Gastrocnemius medialis (tissue), 4 donors: ENCODE data around the gene UBAP1L.

Experiments used
- POLR2A ChIP-seq, 2 donors: fragments of 450-650 bp; IDR thresholded peaks; one replicate each; pipeline ENCODE4 v1.6.1; 2017; ENCODE audit warnings: antibody characterized with exemption in 2 of 2, mild to moderate bottlenecking in 2 of 2, moderate library complexity in 2 of 2
- TF ChIP-seq, protein P1 (sequence below), 5 experiments: fragments of 450-650 bp in 3 of 5; fragments of 200-600 bp in 2 of 5; sonication (generic) in 2 of 5; IDR thresholded peaks in 4 of 5; conservative IDR thresholded peaks in 1 of 5; 1 replicate in 4 of 5; 2 replicates in 1 of 5; pipeline ENCODE4 v1.5.1; 2016 to 2019; ENCODE audit warnings: antibody characterized with exemption in 5 of 5, mild to moderate bottlenecking in 3 of 5, moderate library complexity in 3 of 5

DNA sequence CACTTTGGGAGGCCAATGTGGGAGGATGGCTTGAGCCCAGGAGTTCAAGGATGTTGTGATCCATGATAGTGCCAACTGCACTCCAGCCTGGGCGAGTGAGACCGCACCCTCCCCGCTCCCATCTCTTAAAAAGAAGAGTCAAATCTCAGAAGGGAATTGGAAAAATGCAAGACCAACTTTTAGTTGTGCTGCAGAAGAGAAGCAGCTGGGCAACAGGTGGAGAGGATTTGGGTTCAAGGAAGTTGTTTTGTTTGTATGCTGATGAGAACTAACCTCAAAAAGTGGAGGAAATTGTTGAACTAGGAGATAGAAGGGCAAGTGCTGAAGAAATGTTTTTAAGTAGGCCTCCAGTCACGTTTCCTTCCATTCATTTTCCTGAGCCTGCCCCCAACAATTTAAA lies 31.4 kb upstream of the UBAP1L start:
- TF ChIP-seq, protein P1, sequence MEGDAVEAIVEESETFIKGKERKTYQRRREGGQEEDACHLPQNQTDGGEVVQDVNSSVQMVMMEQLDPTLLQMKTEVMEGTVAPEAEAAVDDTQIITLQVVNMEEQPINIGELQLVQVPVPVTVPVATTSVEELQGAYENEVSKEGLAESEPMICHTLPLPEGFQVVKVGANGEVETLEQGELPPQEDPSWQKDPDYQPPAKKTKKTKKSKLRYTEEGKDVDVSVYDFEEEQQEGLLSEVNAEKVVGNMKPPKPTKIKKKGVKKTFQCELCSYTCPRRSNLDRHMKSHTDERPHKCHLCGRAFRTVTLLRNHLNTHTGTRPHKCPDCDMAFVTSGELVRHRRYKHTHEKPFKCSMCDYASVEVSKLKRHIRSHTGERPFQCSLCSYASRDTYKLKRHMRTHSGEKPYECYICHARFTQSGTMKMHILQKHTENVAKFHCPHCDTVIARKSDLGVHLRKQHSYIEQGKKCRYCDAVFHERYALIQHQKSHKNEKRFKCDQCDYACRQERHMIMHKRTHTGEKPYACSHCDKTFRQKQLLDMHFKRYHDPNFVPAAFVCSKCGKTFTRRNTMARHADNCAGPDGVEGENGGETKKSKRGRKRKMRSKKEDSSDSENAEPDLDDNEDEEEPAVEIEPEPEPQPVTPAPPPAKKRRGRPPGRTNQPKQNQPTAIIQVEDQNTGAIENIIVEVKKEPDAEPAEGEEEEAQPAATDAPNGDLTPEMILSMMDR (IDR thresholded peaks at IDR 0.05 in 4 of 5, conservative IDR thresholded peaks at IDR 0.05 in 1 of 5): no peak
- no peak for TF ChIP-seq POLR2A (IDR thresholded peaks at IDR 0.05)
